KMS-11 (cell line): ENCODE measurements around the gene E2F2.

Experiments
- H2AFZ ChIP-seq: fragments of 200-600 bp; sonication (generic); 2 replicates; pipeline ENCODE4 v1.6.1; 2016; ENCODE audit warnings: antibody characterized with exemption, mixed run types, low read depth
- H3K27ac ChIP-seq: fragments of 200-600 bp; sonication (generic); 2 replicates; pipeline ENCODE4 v1.6.1; 2016; ENCODE audit warnings: mild to moderate bottlenecking, mixed run types
- H3K27me3 ChIP-seq: fragments of 200-600 bp; sonication (generic); 2 replicates; pipeline ENCODE4 v1.6.1; 2017; ENCODE audit warnings: mild to moderate bottlenecking, low read depth, mixed run types, moderate library complexity; ENCODE audit not compliant: insufficient read depth
- H3K36me3 ChIP-seq: fragments of 200-600 bp; sonication (generic); 2 replicates; pipeline ENCODE4 v1.6.1; 2017; ENCODE audit warnings: mild to moderate bottlenecking, mixed run types; ENCODE audit not compliant: insufficient read depth
- H3K4me1 ChIP-seq: fragments of 200-600 bp; sonication (generic); 2 replicates; pipeline ENCODE4 v1.6.1; 2016; ENCODE audit warnings: mild to moderate bottlenecking, low read depth, mixed run types; ENCODE audit not compliant: poor library complexity, severe bottlenecking
- H3K4me2 ChIP-seq: fragments of 200-600 bp; sonication (generic); 2 replicates; pipeline ENCODE4 v1.7.0; 2016; ENCODE audit warnings: mild to moderate bottlenecking, mixed run types
- H3K4me3 ChIP-seq: fragments of 200-600 bp; sonication (generic); IDR thresholded peaks from 2 replicates; pipeline ENCODE4 v1.6.1; 2017; ENCODE audit warnings: low read depth, low read length, mixed read lengths; ENCODE audit not compliant: insufficient read depth
- H3K79me2 ChIP-seq: fragments of 200-600 bp; sonication (generic); 2 replicates; pipeline ENCODE4 v1.6.1; 2016; ENCODE audit warnings: low read depth, mixed run types; ENCODE audit not compliant: insufficient read depth
- H3K9ac ChIP-seq: fragments of 200-600 bp; sonication (generic); 2 replicates; pipeline ENCODE4 v1.6.1; 2016; ENCODE audit warnings: mild to moderate bottlenecking, mixed run types
- H4K20me1 ChIP-seq: fragments of 200-600 bp; sonication (generic); 2 replicates; pipeline ENCODE4 v1.6.1; 2016; ENCODE audit warnings: mild to moderate bottlenecking, mixed run types; ENCODE audit not compliant: insufficient read depth
- TF ChIP-seq, protein P1 (sequence below): fragments of 200-600 bp; sonication (generic); conservative IDR thresholded peaks from 2 replicates; pipeline ENCODE4 v1.6.1; 2017; ENCODE audit warnings: low read depth, mild to moderate bottlenecking, antibody characterized with exemption, low read length, moderate library complexity, mixed read lengths

Gene E2F2

GRCh38 chr1:23462766-23463165 is 68.3 kb downstream of the E2F2 start:
- Histone ChIP-seq H3K27me3 (no peaks in the 10 kb centered on the region), H3K9ac (no peak overlapping the region), H3K79me2 (no peaks in the 10 kb centered on the region), H3K4me3 (no peak overlapping the region), H2AFZ (no peak overlapping the region), H3K27ac (no peak overlapping the region), H3K4me2 (no peak overlapping the region), H3K36me3 (no peaks in the 10 kb centered on the region), H3K4me1 (no peaks in the 10 kb centered on the region), H4K20me1 (no peaks in the 10 kb centered on the region)
- TF ChIP-seq, protein P1, sequence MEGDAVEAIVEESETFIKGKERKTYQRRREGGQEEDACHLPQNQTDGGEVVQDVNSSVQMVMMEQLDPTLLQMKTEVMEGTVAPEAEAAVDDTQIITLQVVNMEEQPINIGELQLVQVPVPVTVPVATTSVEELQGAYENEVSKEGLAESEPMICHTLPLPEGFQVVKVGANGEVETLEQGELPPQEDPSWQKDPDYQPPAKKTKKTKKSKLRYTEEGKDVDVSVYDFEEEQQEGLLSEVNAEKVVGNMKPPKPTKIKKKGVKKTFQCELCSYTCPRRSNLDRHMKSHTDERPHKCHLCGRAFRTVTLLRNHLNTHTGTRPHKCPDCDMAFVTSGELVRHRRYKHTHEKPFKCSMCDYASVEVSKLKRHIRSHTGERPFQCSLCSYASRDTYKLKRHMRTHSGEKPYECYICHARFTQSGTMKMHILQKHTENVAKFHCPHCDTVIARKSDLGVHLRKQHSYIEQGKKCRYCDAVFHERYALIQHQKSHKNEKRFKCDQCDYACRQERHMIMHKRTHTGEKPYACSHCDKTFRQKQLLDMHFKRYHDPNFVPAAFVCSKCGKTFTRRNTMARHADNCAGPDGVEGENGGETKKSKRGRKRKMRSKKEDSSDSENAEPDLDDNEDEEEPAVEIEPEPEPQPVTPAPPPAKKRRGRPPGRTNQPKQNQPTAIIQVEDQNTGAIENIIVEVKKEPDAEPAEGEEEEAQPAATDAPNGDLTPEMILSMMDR, result no peak

- Histone ChIP-seq H4K20me1 (no peaks in the 10 kb centered on the region), H3K4me2 (no peak overlapping the region), H3K36me3 (no peaks in the 10 kb centered on the region), H2AFZ (no peak overlapping the region), H3K27ac (no peak overlapping the region), H3K27me3 (no peaks in the 10 kb centered on the region), H3K79me2 (no peaks in the 10 kb centered on the region), H3K4me3 (no peak overlapping the region), H3K4me1 (no peaks in the 10 kb centered on the region), H3K9ac (no peak overlapping the region)
- TF ChIP-seq, protein P1, result no peak
Measured at GRCh38 chr1:23461050-23461449, 70.0 kb downstream of the E2F2 start.

- Histone ChIP-seq H3K9ac (no peak overlapping the region), H3K27ac (no peak overlapping the region), H3K27me3 (no peaks in the 10 kb centered on the region), H3K36me3 (no peaks in the 10 kb centered on the region), H3K79me2 (no peaks in the 10 kb centered on the region), H4K20me1 (no peaks in the 10 kb centered on the region), H3K4me1 (no peaks in the 10 kb centered on the region), H3K4me3 (no peak overlapping the region), H2AFZ (no peak overlapping the region), H3K4me2 (no peak overlapping the region)
- TF ChIP-seq, protein P1, result no peak
Measured at GRCh38 chr1:23460519-23460918, 70.5 kb downstream of the E2F2 start.

DNA sequence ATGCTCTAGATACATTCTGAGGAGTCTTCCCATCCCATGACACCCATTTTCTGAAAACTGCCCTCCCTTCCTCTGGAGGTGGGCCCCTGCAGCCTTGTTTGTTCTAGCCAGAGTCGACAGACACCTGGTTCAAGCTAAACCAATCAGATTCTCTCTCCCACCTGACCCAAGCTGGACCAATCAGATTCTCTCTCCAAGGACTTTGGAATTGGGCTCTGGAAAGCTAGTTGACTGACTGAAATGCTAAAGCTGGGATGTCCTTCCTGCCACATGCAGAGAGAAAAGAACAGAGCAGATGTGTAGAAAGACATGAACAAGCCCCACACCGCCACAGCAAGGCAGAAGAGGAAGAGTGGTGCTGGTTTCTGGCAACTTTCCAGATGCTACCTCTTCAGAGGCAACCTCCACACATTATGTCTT is 71.7 kb downstream of the E2F2 start:
- no peaks in the 10 kb centered on the region for H3K27me3 ChIP-seq
- H3K79me2 ChIP-seq, result no peaks in the 10 kb centered on the region
- TF ChIP-seq, protein P1, result no peak
- H3K36me3 ChIP-seq, result no peaks in the 10 kb centered on the region
- no peak overlapping the region for H3K4me3 ChIP-seq
- H3K4me2 ChIP-seq, result no peak overlapping the region
- no peak overlapping the region for H2AFZ ChIP-seq
- H3K27ac ChIP-seq, result no peak overlapping the region
- H3K4me1 ChIP-seq, result no peaks in the 10 kb centered on the region
- H3K9ac ChIP-seq, result no peak overlapping the region
- H4K20me1 ChIP-seq, result no peaks in the 10 kb centered on the region
